ENCODE data around the gene TXNDC11.

DNA sequence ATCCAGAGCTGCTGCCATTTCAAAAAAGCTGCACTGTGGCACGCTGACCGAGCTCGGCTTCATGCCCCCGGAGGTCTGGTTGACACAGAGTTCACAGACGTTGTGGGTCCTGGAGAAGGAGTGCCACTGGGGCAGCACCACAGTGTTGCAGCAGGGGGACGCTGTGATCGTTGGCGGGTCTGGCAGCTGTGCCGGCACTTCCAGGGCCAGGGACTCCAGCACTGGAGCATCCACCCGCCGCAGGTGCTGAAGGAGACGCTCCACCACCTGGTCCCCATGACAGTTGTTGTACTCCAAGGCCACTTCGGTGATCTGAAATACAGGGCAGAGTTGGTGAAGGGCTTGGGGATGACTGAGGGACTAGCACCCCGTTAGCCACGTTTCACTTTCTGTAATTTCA is 50.9 kb downstream of the TXNDC11 start:
- TF ChIP-seq CTCF (IDR thresholded peaks at IDR 0.05) (no peak), EP300 (IDR thresholded peaks at IDR 0.05) (no peak), POLR2A (IDR thresholded peaks at IDR 0.05) (no peak)
